ENCODE measurements around the gene ZNF578. TPM values are rescaled to one million over a fixed set of nuclear protein-coding genes. Genes with fewer than 3 reads are reported as not detected.
"Not testable (repeated sequence)": the region's sequence is repeated elsewhere in the genome, so short reads cannot be mapped to it uniquely, and the experiment has no call there.

The ZNF578 gene
- total RNA-seq, 1 donor from 2014 or later, result 2.8 TPM

DNA sequence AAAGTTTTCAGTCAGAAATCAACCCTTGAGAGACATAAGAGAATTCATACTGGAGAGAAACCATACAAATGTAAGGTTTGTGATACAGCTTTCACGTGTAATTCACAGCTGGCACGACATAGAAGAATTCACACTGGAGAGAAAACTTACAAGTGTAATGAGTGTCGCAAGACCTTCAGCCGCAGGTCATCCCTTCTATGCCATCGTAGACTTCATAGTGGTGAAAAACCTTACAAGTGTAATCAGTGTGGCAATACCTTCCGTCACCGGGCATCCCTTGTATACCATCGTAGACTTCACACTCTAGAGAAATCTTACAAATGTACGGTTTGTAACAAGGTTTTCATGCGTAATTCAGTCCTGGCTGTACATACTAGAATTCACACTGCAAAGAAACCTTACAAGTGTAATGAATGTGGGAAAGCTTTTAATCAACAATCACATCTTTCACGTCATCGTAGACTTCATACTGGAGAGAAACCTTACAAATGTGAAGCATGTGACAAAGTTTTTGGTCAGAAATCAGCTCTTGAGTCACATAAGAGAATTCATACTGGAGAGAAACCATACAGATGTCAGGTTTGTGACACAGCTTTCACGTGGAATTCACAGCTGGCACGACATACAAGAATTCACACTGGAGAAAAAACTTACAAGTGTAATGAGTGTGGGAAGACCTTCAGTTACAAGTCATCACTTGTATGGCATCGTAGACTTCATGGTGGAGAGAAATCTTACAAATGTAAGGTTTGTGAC is 101.0 kb downstream of the ZNF578 start:
- no peak overlapping the region for H3K27ac Mint-ChIP-seq
- H3K4me1 Mint-ChIP-seq (ENCODE audit: low read depth), result peaks cover 4% of the 10 kb centered on the region

DNA sequence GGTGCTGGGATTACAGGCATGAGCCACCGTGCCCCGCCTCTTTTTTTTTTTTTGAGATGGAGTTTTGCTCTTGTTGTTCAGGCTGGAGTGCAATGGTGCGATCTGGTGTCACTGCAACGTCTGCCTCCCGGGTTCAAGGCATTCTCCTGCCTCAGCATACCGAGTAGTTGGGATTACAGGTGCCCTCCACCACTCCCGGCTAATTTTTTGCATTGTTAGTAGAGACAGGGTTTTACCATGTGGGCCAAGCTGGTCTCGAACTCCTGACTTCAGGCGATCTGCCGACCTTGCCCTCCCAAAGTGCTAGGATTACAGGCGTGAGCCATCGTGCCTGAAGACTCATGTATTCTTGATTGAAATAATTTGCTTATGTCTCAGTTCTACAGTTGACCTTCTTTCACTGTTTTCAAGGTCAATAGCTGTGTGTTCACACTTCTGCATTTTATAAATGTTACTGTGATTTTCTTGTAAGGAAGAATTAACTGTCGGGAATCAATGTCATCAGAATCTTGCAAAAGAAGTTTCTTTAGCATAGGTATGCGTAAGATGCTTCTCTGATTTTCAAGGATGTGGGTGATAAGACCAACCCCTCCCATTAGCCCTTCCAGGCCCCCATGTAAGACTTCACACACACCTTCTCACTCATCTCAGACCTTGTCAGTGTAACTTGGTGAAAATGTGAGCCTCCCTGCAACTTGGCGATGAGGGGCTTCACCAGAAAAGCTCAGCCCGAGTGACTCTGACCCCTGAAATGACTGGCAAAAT is 104.1 kb downstream of the ZNF578 start:
- Mint-ChIP-seq H3K27me3 (no peaks in the 10 kb centered on the region), H3K27ac (no peak overlapping the region), H3K4me3 (ENCODE audit: low read depth) (no peak overlapping the region), H3K9me3 (ENCODE audit: low read depth) (peaks cover 38% of the 10 kb centered on the region), H3K36me3 (ENCODE audit: insufficient read depth) (peaks cover 56% of the 10 kb centered on the region), H3K4me1 (ENCODE audit: low read depth) (peaks cover 4% of the 10 kb centered on the region)
- TF ChIP-seq, protein P1, sequence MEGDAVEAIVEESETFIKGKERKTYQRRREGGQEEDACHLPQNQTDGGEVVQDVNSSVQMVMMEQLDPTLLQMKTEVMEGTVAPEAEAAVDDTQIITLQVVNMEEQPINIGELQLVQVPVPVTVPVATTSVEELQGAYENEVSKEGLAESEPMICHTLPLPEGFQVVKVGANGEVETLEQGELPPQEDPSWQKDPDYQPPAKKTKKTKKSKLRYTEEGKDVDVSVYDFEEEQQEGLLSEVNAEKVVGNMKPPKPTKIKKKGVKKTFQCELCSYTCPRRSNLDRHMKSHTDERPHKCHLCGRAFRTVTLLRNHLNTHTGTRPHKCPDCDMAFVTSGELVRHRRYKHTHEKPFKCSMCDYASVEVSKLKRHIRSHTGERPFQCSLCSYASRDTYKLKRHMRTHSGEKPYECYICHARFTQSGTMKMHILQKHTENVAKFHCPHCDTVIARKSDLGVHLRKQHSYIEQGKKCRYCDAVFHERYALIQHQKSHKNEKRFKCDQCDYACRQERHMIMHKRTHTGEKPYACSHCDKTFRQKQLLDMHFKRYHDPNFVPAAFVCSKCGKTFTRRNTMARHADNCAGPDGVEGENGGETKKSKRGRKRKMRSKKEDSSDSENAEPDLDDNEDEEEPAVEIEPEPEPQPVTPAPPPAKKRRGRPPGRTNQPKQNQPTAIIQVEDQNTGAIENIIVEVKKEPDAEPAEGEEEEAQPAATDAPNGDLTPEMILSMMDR (IDR thresholded peaks at IDR 0.05; ENCODE audit: unreplicated experiment), result no peak
- DNase-seq (ENCODE audit: low spot score, unreplicated experiment), result no peak

More for the DNA sequence above, 101.0 kb downstream of the ZNF578 start:
- TF ChIP-seq, protein P1 (IDR thresholded peaks at IDR 0.05; ENCODE audit: unreplicated experiment), result no peak
- no peak for DNase-seq (ENCODE audit: low spot score, unreplicated experiment)
- H3K9me3 Mint-ChIP-seq (ENCODE audit: low read depth), result peaks cover 50% of the 10 kb centered on the region
- H3K36me3 Mint-ChIP-seq (ENCODE audit: insufficient read depth), result peaks cover 72% of the 10 kb centered on the region
- no peaks in the 10 kb centered on the region for H3K27me3 Mint-ChIP-seq
- H3K4me3 Mint-ChIP-seq (ENCODE audit: low read depth), result no peak overlapping the region

DNA sequence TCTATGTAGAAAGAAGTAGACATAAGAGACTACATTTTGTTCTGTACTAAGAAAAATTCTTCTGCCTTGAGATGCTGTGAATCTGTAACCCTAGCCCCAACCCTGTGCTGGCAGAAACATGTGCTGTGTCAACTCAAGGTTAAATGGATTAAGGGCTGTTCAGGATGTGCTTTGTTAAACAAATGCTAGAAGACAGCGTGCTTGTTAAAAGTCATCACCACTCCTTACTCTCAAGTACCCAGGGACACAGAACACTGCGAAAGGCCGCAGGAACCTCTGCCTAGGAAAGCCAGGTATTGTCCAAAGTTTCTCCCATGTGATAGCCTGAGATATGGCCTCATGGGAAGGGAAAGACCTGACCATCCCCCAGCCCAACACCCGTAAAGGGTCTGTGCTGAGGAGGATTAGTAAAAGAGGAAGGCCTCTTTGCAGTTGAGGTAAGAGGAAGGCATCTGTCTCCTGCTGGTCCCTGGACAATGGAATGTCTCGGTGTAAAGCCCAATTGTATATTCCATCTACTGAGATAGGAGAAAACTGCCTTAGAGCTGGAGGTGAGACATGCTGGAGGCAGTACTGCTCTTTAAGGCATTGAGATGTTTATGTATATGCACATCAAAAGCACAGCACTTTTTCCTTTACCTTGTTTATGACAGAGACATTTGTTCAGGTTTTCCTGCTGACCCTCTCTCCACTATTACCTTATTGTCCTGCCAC is 105.5 kb downstream of the ZNF578 start:
- not testable (repeated sequence) for DNase-seq (ENCODE audit: low spot score, unreplicated experiment); H3K4me1 Mint-ChIP-seq (ENCODE audit: low read depth); H3K27me3 Mint-ChIP-seq; H3K4me3 Mint-ChIP-seq (ENCODE audit: low read depth)
- Mint-ChIP-seq H3K9me3 (ENCODE audit: low read depth) (peaks cover 24% of the 10 kb centered on the region), H3K27ac (peak overlapping the region; percentile 65), H3K36me3 (ENCODE audit: insufficient read depth) (peaks cover 46% of the 10 kb centered on the region)

DNA sequence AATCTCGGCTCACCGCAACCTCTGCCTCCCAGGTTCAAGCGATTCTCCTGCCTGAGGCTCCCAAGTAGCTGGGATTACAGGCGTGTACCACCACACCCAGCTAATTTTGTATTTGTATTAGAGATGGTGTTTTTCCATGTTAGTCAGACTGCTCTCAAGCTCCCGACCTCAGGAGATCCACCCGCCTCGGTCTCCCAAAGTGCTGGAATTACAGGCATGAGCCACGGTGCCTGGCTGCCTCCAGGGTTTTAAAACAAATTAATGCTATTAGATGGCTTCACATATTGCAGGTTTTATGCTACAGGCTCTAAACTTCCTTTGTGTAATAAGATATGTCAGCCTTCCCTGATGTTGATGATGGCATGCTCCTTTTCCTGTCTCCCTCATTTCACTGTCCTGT is 108.3 kb downstream of the ZNF578 start:
- not testable (repeated sequence) for H3K27me3 Mint-ChIP-seq, H3K27ac Mint-ChIP-seq

More for the DNA sequence above, 108.3 kb downstream of the ZNF578 start:
- not testable (repeated sequence) for DNase-seq (ENCODE audit: low spot score, unreplicated experiment); H3K4me3 Mint-ChIP-seq (ENCODE audit: low read depth); H3K9me3 Mint-ChIP-seq (ENCODE audit: low read depth)
- peaks cover 11% of the 10 kb centered on the region for H3K4me1 Mint-ChIP-seq (ENCODE audit: low read depth)
- peaks cover 28% of the 10 kb centered on the region for H3K36me3 Mint-ChIP-seq (ENCODE audit: insufficient read depth)

Other genes starting within 250 kb of the ZNF578 start
- 27.1 and 29.4 TPM in 2 replicates for gene ZNF766, start 184.0 kb upstream of the ZNF578 start, total RNA-seq
- gene ZNF480, start 156.4 kb upstream of the ZNF578 start, total RNA-seq, result 25.7 and 27.2 TPM in 2 replicates
- 24.8 and 27.1 TPM in 2 replicates for gene ZNF610, start 117.3 kb upstream of the ZNF578 start, total RNA-seq
- 34.1 and 36.7 TPM in 2 replicates for gene ZNF880, start 83.6 kb upstream of the ZNF578 start, total RNA-seq
- 42.8 and 44.5 TPM in 2 replicates for gene ZNF528, start 55.7 kb upstream of the ZNF578 start, total RNA-seq
- 0.22 and 0.49 TPM in 2 replicates for gene ZNF534, start 24.4 kb upstream of the ZNF578 start, total RNA-seq
- 38.6 and 41.6 TPM in 2 replicates for gene ZNF808, start 74.1 kb downstream of the ZNF578 start, total RNA-seq
- gene ZNF701, start 116.7 kb downstream of the ZNF578 start, total RNA-seq, result 29.7 and 34.7 TPM in 2 replicates
- 72.1 and 79.7 TPM in 2 replicates for gene ZNF83, start 184.8 kb downstream of the ZNF578 start, total RNA-seq